Measurements from ENCODE around the gene EEIG1.

The EEIG1 gene

DNA sequence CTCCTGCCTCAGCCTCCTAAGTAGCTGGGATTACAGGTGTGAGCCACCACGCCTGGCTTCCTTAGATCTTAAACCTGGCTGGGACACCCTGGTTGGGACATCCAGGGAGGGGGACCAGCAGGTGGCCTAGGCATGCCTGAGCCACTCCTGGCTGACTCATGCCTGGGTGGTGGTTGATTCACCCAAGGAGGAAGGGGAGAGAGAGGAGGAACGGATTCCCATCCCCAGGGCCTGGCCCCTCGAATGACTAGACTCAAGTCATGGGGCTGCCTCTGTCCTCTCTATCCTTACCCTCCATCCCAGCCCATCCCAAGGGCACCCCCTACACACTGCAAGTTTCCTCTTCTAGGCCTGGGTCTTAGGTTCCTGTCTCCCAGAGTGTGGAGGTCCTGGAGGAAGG lies 12.7 kb downstream of the EEIG1 start:
- Histone ChIP-seq H3K9me3 (ENCODE audit: low read length) (no peaks in the 10 kb centered on the region), H3K4me3 (ENCODE audit: low read length) (no peak overlapping the region), H3K36me3 (ENCODE audit: insufficient read depth, low read length) (no peaks in the 10 kb centered on the region), H3K27me3 (ENCODE audit: insufficient read depth, low read length) (no peaks in the 10 kb centered on the region), H2AFZ (ENCODE audit: low read depth, low read length) (no peak overlapping the region), H3K4me1 (ENCODE audit: insufficient read depth, low read length) (peaks cover 27% of the 10 kb centered on the region)

DNA sequence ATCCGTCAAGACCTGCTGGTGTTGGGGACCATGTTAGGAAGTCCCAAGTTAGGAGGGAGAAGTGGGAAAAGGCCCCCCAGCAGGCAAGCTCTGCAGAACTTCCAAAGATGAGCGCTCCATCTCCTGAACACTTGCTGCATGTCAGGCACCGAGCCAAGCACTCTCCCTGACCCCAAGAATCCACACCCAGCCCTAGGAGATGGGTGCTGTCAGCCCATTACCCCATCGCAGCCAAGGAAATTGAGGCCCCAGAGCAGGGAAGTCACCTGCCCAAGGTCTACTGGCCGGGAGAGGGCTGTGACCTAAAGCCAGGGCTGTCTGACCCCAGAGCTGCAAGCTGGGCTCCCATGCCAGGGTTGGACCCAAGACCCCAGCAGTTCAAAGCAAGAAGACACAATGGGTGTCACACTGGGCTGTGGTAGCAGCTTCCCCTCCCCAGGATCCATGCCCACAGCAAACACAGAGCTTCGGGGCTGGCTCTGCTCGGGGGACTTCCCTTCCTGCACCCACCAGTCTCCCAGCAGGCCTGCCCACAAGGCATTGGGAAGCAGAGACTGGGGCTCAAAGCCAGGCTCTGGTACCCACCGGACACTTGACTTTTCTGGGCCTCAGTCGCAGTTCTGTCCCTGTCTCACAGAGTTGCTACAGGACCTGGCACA lies 13.5 kb downstream of the EEIG1 start:
- peaks cover 19% of the 10 kb centered on the region for H3K4me1 ChIP-seq (ENCODE audit: insufficient read depth, low read length)
- no peaks in the 10 kb centered on the region for H3K9me3 ChIP-seq (ENCODE audit: low read length)
- no peaks in the 10 kb centered on the region for H3K27me3 ChIP-seq (ENCODE audit: insufficient read depth, low read length)
- no peak overlapping the region for H2AFZ ChIP-seq (ENCODE audit: low read depth, low read length)
- H3K36me3 ChIP-seq (ENCODE audit: insufficient read depth, low read length): no peaks in the 10 kb centered on the region
- H3K4me3 ChIP-seq (ENCODE audit: low read length): no peak overlapping the region

DNA sequence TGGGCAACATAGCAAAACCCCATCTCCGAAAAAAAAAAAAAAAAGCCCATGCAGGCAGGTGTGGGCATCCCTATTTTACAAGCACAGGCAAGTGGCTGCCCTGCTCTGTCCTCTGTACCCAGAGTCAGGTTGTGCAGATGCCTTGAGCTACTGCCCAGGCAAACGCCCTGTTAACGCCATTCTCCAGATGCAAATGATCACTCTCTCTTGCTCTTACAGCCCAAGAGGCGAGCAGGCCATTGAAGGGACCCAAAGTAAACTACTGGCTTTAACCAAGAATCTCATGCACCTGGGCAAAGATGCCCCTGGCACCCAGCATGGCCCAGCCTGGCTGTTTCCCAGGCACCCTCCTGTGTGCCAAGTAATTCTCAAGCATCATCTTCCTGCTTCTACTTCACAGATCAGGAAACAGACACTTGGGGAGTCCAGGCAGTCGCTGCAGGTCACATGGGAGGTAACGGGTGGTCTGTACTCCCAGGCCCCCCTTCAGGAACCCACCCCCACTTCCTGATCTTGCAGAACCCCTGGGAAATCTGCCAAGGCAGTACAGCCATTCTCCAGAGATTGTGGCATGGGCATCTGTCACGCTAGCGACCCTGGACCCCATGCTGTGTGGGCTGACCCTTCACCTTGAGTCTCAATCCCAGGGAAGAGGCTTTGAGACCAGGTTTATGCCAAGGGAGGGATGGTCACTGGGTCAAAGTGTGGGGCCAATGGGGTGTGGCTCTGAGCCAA lies 14.2 kb downstream of the EEIG1 start:
- Histone ChIP-seq H3K4me3 (ENCODE audit: low read length) (no peak overlapping the region), H3K36me3 (ENCODE audit: insufficient read depth, low read length) (no peaks in the 10 kb centered on the region), H3K4me1 (ENCODE audit: insufficient read depth, low read length) (peaks cover 12% of the 10 kb centered on the region), H2AFZ (ENCODE audit: low read depth, low read length) (no peak overlapping the region), H3K9me3 (ENCODE audit: low read length) (no peaks in the 10 kb centered on the region), H3K27me3 (ENCODE audit: insufficient read depth, low read length) (no peaks in the 10 kb centered on the region)

DNA sequence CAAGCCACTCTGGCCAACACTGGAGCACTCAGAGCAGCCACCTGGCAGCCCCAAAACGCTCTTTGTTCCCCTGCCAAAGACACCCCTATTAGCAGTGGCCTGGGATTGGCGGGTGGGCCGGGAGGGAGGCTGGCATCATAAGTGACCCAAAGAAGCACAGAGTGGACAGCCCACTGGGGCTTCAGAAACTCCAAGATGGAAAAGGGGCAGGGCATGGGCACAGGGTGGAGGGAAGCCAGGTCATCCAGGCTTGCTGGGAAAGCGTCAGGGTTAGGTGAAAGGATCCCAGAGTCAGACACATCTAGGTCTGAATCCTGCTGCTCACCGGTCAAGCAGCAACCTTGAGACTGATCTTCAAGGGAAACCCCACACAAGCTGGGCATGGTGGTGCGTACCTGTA lies 14.8 kb downstream of the EEIG1 start:
- H3K9me3 ChIP-seq (ENCODE audit: low read length): no peaks in the 10 kb centered on the region
- H3K4me1 ChIP-seq (ENCODE audit: insufficient read depth, low read length): peaks cover 7% of the 10 kb centered on the region
- no peak overlapping the region for H2AFZ ChIP-seq (ENCODE audit: low read depth, low read length)
- H3K27me3 ChIP-seq (ENCODE audit: insufficient read depth, low read length): no peaks in the 10 kb centered on the region
- no peaks in the 10 kb centered on the region for H3K36me3 ChIP-seq (ENCODE audit: insufficient read depth, low read length)
- no peak overlapping the region for H3K4me3 ChIP-seq (ENCODE audit: low read length)

DNA sequence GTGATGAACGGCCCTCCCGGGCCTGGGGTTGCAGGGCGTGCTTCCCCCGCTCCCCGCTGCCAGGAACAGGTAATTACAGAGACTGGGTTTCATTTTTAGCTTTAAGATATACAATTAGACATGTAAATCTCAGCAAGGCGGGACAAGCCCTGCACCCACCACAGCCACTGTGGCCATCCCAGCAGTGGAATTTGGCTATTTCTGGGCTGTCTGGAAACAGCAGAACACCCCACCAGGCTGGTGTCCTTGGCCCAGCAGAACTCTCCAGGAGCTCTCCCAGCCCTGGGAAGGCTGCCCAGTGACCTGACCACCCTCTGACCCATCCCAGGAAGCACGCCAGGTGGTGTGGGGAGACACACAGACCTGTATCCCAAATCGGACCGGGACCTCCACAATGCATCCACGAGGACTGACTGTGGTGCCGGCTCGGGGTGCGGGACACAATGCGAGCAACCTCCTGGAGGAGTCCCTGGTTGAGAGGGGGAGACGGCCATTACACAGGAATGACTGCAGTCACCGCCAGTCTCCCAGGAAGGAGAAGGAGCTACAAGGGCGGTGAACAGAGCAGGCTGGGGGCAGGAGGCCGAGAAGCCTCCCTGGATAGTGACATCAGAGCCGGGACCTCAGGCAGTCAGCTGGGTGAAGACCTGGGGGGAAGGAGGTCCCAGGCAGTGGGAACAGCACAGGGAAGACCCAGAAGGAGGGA lies 17.3 kb downstream of the EEIG1 start:
- H3K9me3 ChIP-seq (ENCODE audit: low read length): no peaks in the 10 kb centered on the region
- H2AFZ ChIP-seq (ENCODE audit: low read depth, low read length): no peak overlapping the region
- H3K4me3 ChIP-seq (ENCODE audit: low read length): no peak overlapping the region
- no peaks in the 10 kb centered on the region for H3K36me3 ChIP-seq (ENCODE audit: insufficient read depth, low read length)
- no peaks in the 10 kb centered on the region for H3K4me1 ChIP-seq (ENCODE audit: insufficient read depth, low read length)
- H3K27me3 ChIP-seq (ENCODE audit: insufficient read depth, low read length): no peaks in the 10 kb centered on the region

DNA sequence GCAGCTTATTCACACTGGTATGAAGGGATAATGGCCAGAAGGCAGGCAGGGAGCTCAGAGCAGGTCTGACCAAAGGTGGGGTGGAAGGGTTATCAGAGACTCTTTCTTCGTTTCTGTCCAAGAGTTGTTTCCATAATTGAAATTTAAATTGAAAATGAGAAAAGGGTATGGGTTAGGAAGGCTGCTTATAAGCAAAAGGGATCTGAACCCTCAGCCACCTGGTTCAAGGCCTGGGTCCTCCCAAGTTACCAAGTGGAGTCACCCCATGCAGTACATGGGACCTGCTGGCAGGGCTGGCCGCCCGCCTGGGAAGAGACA lies 17.8 kb downstream of the EEIG1 start:
- H3K36me3 ChIP-seq (ENCODE audit: insufficient read depth, low read length): no peaks in the 10 kb centered on the region
- no peak overlapping the region for H2AFZ ChIP-seq (ENCODE audit: low read depth, low read length)
- H3K9me3 ChIP-seq (ENCODE audit: low read length): no peaks in the 10 kb centered on the region
- H3K4me1 ChIP-seq (ENCODE audit: insufficient read depth, low read length): no peaks in the 10 kb centered on the region
- no peak overlapping the region for H3K4me3 ChIP-seq (ENCODE audit: low read length)
- H3K27me3 ChIP-seq (ENCODE audit: insufficient read depth, low read length): no peaks in the 10 kb centered on the region

DNA sequence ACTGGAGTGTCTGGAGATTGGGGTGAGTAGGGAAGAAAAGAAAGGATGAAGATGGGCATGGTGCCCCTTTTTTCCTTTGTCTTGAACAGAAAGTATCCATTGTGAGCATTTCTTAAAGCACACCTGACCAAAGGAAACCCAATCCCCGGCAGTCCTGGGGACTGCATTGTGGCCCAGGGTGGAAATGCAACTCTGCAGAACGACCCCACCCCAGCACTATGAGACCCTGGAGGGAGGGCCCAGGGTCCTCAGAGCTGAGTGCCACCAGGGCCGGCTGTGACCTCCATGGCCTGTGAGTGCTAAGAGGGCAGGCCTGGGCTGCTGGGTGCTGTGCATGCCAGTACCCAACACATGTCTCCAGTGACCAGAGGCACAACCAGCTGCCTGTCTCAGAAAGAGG lies 18.5 kb downstream of the EEIG1 start:
- Histone ChIP-seq H2AFZ (ENCODE audit: low read depth, low read length) (no peak overlapping the region), H3K4me3 (ENCODE audit: low read length) (no peak overlapping the region), H3K27me3 (ENCODE audit: insufficient read depth, low read length) (no peaks in the 10 kb centered on the region), H3K4me1 (ENCODE audit: insufficient read depth, low read length) (no peaks in the 10 kb centered on the region), H3K9me3 (ENCODE audit: low read length) (no peaks in the 10 kb centered on the region), H3K36me3 (ENCODE audit: insufficient read depth, low read length) (no peaks in the 10 kb centered on the region)

DNA sequence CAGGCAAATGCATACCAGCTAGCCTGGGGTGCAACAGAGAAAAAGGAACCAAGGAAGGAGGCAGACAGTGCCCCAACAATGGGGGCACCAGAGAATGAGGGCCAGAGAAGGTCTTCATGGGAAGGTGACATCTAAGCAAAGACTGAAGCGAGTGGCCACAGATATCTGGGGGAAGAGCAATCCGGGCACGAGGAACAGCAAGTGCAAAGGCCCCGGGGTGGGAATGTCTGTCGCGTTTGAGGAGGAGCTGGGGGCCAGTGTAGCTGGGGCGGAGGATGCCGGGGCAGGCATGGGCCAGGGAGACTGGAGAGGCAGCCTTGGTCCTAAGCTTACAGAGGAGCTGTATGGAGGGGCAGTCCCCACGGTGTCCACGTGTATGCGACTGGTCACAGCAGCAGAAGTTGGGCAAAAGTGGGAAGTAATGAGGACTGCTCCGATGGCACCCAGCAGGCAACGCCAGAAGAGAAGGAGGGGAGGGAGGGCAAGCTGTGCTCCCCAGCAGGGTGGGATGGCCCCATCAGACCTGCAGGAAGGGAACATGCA lies 19.1 kb downstream of the EEIG1 start:
- Histone ChIP-seq H3K9me3 (ENCODE audit: low read length) (no peaks in the 10 kb centered on the region), H3K36me3 (ENCODE audit: insufficient read depth, low read length) (no peaks in the 10 kb centered on the region), H3K27me3 (ENCODE audit: insufficient read depth, low read length) (no peaks in the 10 kb centered on the region), H3K4me1 (ENCODE audit: insufficient read depth, low read length) (no peaks in the 10 kb centered on the region), H3K4me3 (ENCODE audit: low read length) (no peak overlapping the region), H2AFZ (ENCODE audit: low read depth, low read length) (no peak overlapping the region)

DNA sequence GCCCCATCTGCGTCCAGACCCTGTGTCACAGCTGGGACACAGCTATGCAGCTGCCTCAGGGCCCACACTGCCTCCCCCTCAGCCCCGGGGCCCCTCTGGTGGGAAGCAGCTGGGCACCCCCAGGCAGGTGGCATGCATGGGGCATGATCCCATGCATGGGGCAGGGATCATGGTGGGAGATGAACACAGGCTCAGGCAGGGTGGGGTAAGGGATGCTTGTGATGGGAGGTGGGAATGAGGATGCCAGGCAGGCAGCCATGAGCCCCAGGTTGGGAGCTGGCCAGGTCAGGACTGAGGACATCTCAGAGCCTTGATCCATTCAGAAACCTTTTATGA lies 19.7 kb downstream of the EEIG1 start:
- no peak overlapping the region for H2AFZ ChIP-seq (ENCODE audit: low read depth, low read length)
- H3K36me3 ChIP-seq (ENCODE audit: insufficient read depth, low read length): no peaks in the 10 kb centered on the region
- no peak overlapping the region for H3K4me3 ChIP-seq (ENCODE audit: low read length)
- no peaks in the 10 kb centered on the region for H3K4me1 ChIP-seq (ENCODE audit: insufficient read depth, low read length)
- H3K27me3 ChIP-seq (ENCODE audit: insufficient read depth, low read length): no peaks in the 10 kb centered on the region
- no peaks in the 10 kb centered on the region for H3K9me3 ChIP-seq (ENCODE audit: low read length)

DNA sequence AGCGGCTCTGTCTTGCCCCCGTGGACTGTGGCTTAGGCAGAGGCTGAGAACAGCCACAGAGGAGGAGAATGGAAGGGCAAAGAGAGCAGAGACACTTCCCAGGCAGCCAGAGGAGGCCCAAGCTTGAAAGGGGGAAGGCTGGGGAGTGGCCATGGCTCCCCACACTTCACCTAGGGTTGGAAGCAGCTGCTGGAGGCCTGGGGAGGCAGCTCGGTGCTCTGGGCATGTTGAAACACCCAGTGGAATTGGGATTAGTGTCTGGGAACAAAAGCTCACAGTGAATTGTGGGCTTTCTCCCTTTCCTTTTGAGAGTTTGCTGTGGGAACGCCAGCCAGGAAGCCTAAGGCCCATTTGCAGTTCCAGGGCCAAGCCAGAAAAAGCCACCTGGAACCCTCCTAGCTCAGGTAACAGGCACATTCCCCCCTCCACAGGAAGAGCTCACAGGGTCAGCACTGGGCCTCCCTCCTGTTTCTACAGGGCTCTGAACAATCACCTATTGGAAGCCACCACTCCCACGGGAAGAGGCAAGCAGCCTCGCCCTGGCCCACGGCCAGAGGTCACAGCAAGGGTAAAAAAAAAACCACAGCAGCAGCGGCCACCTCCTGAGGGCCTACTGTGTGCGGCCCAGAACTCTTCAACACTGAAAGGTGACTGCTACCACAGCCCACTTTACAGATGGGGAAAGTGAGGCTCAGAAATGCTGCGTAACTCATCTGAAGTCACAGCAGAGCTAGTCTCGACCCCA lies 20.2 kb downstream of the EEIG1 start:
- Histone ChIP-seq H3K4me1 (ENCODE audit: insufficient read depth, low read length) (no peaks in the 10 kb centered on the region), H3K36me3 (ENCODE audit: insufficient read depth, low read length) (no peaks in the 10 kb centered on the region), H3K9me3 (ENCODE audit: low read length) (no peaks in the 10 kb centered on the region), H3K27me3 (ENCODE audit: insufficient read depth, low read length) (no peaks in the 10 kb centered on the region), H3K4me3 (ENCODE audit: low read length) (no peak overlapping the region), H2AFZ (ENCODE audit: low read depth, low read length) (no peak overlapping the region)

DNA sequence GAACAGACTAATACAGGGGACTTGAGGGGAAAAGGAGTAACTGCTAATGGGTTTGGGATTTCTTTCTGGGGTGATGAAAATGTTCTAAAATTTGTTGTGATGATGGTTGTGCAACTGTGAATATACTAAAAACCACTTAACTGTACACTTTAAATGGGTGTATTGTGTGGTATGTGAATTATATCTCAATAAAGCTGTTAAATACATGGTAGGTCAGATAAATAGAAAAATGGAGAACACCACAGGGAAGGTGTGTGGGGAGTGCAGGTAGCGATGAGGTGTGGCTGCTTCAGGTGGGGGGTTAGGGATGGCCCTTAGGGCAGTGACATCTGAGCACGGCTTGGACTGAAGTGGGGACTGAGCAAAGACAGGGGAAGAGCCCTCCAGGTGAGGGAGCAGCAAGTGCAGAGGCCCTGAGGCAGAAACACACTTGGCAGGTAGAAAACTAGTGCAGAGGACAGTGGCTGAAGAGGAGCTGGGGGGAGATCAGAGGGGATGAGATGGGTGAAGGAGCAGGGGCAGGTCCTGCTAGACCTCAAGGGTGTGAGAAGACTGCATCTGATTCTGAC lies 20.9 kb downstream of the EEIG1 start:
- H3K9me3 ChIP-seq (ENCODE audit: low read length): no peaks in the 10 kb centered on the region

DNA sequence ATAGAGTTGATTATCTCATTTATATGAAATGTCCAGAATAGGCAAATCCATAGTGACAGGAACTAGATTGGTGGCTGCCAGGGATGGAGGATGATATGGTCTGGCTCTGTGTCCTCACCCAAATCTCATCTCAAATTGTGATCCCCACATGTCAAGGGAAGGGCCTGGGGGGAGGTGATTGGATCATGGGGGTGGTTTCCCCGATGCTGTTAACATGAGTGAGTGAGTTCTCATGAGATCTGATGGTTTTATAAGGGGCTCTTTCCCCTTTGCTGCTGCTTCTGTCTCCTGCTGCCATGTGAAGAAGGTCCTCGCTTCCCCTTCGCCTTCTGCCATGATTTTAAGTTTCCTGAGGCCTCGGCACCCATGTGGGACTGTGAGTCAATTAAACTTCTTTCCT lies 21.4 kb downstream of the EEIG1 start:
- Histone ChIP-seq H3K36me3 (ENCODE audit: insufficient read depth, low read length) (no peaks in the 10 kb centered on the region), H3K4me1 (ENCODE audit: insufficient read depth, low read length) (no peaks in the 10 kb centered on the region), H3K4me3 (ENCODE audit: low read length) (no peak overlapping the region), H3K27me3 (ENCODE audit: insufficient read depth, low read length) (no peaks in the 10 kb centered on the region), H3K9me3 (ENCODE audit: low read length) (no peaks in the 10 kb centered on the region), H2AFZ (ENCODE audit: low read depth, low read length) (no peak overlapping the region)

More for the DNA sequence above, 20.9 kb downstream of the EEIG1 start:
- no peak overlapping the region for H3K4me3 ChIP-seq (ENCODE audit: low read length)
- H3K36me3 ChIP-seq (ENCODE audit: insufficient read depth, low read length): no peaks in the 10 kb centered on the region
- no peaks in the 10 kb centered on the region for H3K27me3 ChIP-seq (ENCODE audit: insufficient read depth, low read length)
- H2AFZ ChIP-seq (ENCODE audit: low read depth, low read length): no peak overlapping the region
- H3K4me1 ChIP-seq (ENCODE audit: insufficient read depth, low read length): no peaks in the 10 kb centered on the region

DNA sequence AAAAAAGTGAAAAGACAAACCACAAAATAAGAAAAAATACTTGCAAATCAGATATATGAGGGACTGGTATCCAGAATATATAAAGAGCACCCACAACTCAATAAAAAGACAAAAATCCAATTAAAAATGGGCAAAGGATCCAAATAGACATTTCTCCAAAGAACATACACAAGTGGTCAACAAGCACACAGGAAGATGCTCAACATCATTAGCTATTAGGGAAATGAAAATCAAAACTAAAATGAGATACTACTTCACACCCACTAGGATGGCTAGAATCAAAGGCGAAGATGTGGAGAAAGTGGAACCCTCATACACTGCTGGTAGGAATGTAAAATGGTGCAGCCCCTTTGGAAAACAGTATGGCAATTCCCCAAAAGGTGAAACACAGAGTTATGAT lies 22.1 kb downstream of the EEIG1 start:
- Histone ChIP-seq H3K27me3 (ENCODE audit: insufficient read depth, low read length) (no peaks in the 10 kb centered on the region), H3K36me3 (ENCODE audit: insufficient read depth, low read length) (no peaks in the 10 kb centered on the region), H2AFZ (ENCODE audit: low read depth, low read length) (no peak overlapping the region), H3K4me3 (ENCODE audit: low read length) (no peak overlapping the region), H3K9me3 (ENCODE audit: low read length) (no peaks in the 10 kb centered on the region), H3K4me1 (ENCODE audit: insufficient read depth, low read length) (no peaks in the 10 kb centered on the region)
